Keratinocyte (primary cell): ENCODE measurements around the gene CISH. TPM values are rescaled to one million over a fixed set of nuclear protein-coding genes. Genes with fewer than 3 reads are reported as not detected.

Experiments
- DNase-seq: peaks from one replicate; pipeline ENCODE4 v3.0.0-alpha.2; 2011; ENCODE audit warnings: low read depth, missing footprints, low spot score
- FAIRE-seq: peaks from 2 replicates; lab custom pipeline; 2011; peaks lifted over from hg19 to GRCh38; lab: Jason Lieb, UNC
- H2AFZ ChIP-seq: 2 replicates; pipeline ENCODE4 v1.6.0; 2012; ENCODE audit warnings: low read length, control low read depth, inconsistent platforms; ENCODE audit not compliant: control insufficient read depth
- H3K27ac ChIP-seq: 2 replicates; pipeline ENCODE4 v1.5.1; 2011; ENCODE audit warnings: low read length; ENCODE audit not compliant: control insufficient read depth, insufficient read depth
- H3K27me3 ChIP-seq: 3 replicates; pipeline ENCODE4 v1.6.0; 2011; ENCODE audit warnings: low read length; ENCODE audit not compliant: control insufficient read depth, insufficient read depth; ENCODE audit errors: extremely low read depth
- H3K36me3 ChIP-seq, 2 experiments: 2 replicates in 1 of 2; 3 replicates in 1 of 2; pipeline ENCODE4 v1.5.1; 2011; ENCODE audit warnings: low read length in 2 of 2, mild to moderate bottlenecking in 1 of 2; ENCODE audit not compliant: control insufficient read depth in 2 of 2, insufficient read depth in 2 of 2; ENCODE audit errors: extremely low read depth in 1 of 2
- H3K4me1 ChIP-seq: 3 replicates; pipeline ENCODE4 v1.5.1; 2011; ENCODE audit warnings: low read length; ENCODE audit not compliant: control insufficient read depth, insufficient read depth; ENCODE audit errors: extremely low read depth
- H3K4me2 ChIP-seq: 3 replicates; pipeline ENCODE4 v1.6.0; 2011; ENCODE audit warnings: low read depth, low read length; ENCODE audit not compliant: control insufficient read depth, insufficient read depth; ENCODE audit errors: extremely low read depth
- H3K4me3 ChIP-seq, 3 experiments: fragments of 200-600 bp in 1 of 3; sonication (generic) in 1 of 3; 2 replicates in 2 of 3; 3 replicates in 1 of 3; pipeline ENCODE4 v1.5.1; 2011 to 2016; ENCODE audit warnings: low read length in 3 of 3, mild to moderate bottlenecking in 3 of 3, control low read depth in 2 of 3, inconsistent platforms in 1 of 3, low read depth in 1 of 3, mixed read lengths in 1 of 3, mixed run types in 1 of 3, moderate library complexity in 1 of 3; ENCODE audit not compliant: control insufficient read depth in 2 of 3, insufficient read depth in 2 of 3; ENCODE audit errors: extremely low read depth in 1 of 3
- H3K79me2 ChIP-seq: 2 replicates; pipeline ENCODE4 v1.6.0; 2012; ENCODE audit warnings: low read length; ENCODE audit not compliant: control insufficient read depth, insufficient read depth
- H3K9ac ChIP-seq: 3 replicates; pipeline ENCODE4 v1.6.0; 2011; ENCODE audit warnings: low read length; ENCODE audit not compliant: control insufficient read depth, insufficient read depth; ENCODE audit errors: extremely low read depth
- H3K9me1 ChIP-seq: 3 replicates; pipeline ENCODE4 v1.6.0; 2011; ENCODE audit warnings: low read length; ENCODE audit not compliant: control insufficient read depth, insufficient read depth; ENCODE audit errors: extremely low read depth
- H3K9me3 ChIP-seq: 2 replicates; pipeline ENCODE4 v1.5.1; 2012; ENCODE audit warnings: low read depth, low read length; ENCODE audit not compliant: control insufficient read depth
- H4K20me1 ChIP-seq: 3 replicates; pipeline ENCODE4 v1.6.0; 2011; ENCODE audit warnings: low read length; ENCODE audit not compliant: control insufficient read depth, insufficient read depth; ENCODE audit errors: extremely low read depth
- EZH2 ChIP-seq: IDR thresholded peaks from one replicate; pipeline ENCODE4 v1.6.1; 2012; ENCODE audit warnings: inconsistent platforms, mild to moderate bottlenecking, low read length, moderate library complexity
- dilution Hi-C: fragments of 300-500 bp; cut with MboI; formaldehyde crosslinking; loops from one replicate; pipeline ENCODE4 v1.7.0; 2020; ENCODE audit warnings: low sequenced_read_pairs; ENCODE audit not compliant: extremely low pct_ligation_motif_present
- polyA plus RNA-seq, 5 experiments: library from polyadenylated mRNA; depleted of rRNA in 3 of 5; stranded (reverse) in 3 of 5; stranded (forward) in 1 of 5; unstranded in 1 of 5; fragments of >200 nt; gene quantifications; 1 replicate in 1 of 5; 2 replicates in 3 of 5; 3 replicates in 1 of 5; pipeline versions ENCODE4 v1.2.1 to v1.2.3, GENCODE V29; 2011 to 2012; ENCODE audit warnings: missing spikeins in 2 of 5, low read depth in 1 of 5, low replicate concordance in 1 of 5
- TF ChIP-seq, protein P1 (sequence below), 3 experiments: IDR thresholded peaks in 1 of 3; conservative IDR thresholded peaks in 1 of 3; optimal IDR thresholded peaks in 1 of 3; 2 replicates in 2 of 3; 3 replicates in 1 of 3; pipeline versions ENCODE3 to v1.5.1; 2011; ENCODE audit warnings: low read length in 3 of 3, mild to moderate bottlenecking in 3 of 3, moderate library complexity in 2 of 3, control low read depth in 1 of 3, inconsistent platforms in 1 of 3; ENCODE audit not compliant: insufficient read depth in 2 of 3; ENCODE audit errors: extremely low read depth in 1 of 3

The CISH gene
- polyA plus RNA-seq, 1 donor (not counting 4 experiments of a cell fraction or from before 2014, with no cell fraction given): 1.8 TPM

DNA sequence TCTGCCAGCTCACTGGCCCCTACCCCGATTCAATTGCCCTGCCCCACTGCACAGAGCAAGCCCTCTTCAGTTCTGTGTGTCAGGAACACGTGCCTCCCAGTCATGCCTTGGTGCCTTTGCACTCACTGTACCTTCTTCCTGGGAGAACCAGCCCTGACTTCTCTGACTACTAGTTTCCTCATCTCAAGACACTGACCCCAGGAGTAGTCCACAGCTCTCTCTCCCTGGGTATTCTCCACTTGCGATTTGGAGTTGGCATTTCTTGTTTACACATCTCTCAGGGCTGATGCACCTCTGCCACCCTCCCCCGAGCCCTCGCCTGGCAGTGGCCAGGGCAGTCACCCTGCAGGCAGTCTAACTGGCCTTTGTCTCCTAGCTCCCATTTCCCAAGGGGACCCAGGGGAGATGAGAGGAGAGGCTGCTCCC, 5.7 kb downstream of the CISH start:
- FAIRE-seq (peak; percentile 75), DNase-seq (no peak)
- no peaks in the 10 kb centered on the region for H3K9me3 ChIP-seq
- H3K9me1 ChIP-seq: peaks cover 4% of the 10 kb centered on the region
- dilution Hi-C loops: loop anchor here (25.0 kb wide), 1 partner anchor 781 kb away; the partner anchor contains the start of genes MANF and RBM15B
- H4K20me1 ChIP-seq: no peaks in the 10 kb centered on the region
- H3K9ac ChIP-seq: no peak overlapping the region
- peaks cover 3% of the 10 kb centered on the region for H3K79me2 ChIP-seq
- no peak overlapping the region for H3K4me3 ChIP-seq
- peaks cover 54% of the 10 kb centered on the region for H3K4me1 ChIP-seq
- TF ChIP-seq, protein P1, sequence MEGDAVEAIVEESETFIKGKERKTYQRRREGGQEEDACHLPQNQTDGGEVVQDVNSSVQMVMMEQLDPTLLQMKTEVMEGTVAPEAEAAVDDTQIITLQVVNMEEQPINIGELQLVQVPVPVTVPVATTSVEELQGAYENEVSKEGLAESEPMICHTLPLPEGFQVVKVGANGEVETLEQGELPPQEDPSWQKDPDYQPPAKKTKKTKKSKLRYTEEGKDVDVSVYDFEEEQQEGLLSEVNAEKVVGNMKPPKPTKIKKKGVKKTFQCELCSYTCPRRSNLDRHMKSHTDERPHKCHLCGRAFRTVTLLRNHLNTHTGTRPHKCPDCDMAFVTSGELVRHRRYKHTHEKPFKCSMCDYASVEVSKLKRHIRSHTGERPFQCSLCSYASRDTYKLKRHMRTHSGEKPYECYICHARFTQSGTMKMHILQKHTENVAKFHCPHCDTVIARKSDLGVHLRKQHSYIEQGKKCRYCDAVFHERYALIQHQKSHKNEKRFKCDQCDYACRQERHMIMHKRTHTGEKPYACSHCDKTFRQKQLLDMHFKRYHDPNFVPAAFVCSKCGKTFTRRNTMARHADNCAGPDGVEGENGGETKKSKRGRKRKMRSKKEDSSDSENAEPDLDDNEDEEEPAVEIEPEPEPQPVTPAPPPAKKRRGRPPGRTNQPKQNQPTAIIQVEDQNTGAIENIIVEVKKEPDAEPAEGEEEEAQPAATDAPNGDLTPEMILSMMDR (optimal IDR thresholded peaks at IDR 0.05 in 1 of 3, IDR thresholded peaks at IDR 0.05 in 1 of 3, conservative IDR thresholded peaks at IDR 0.05 in 1 of 3; ENCODE audit: extremely low read depth in 1 of 3, insufficient read depth in 2 of 3, low read length in 3 of 3): no peak
- TF ChIP-seq EZH2: no peak
- H2AFZ ChIP-seq: no peak overlapping the region
- no peak overlapping the region for H3K27ac ChIP-seq
- no peak overlapping the region for H3K4me2 ChIP-seq
- no peaks in the 10 kb centered on the region for H3K27me3 ChIP-seq
- H3K36me3 ChIP-seq: peaks cover 4 to 5% of the 10 kb centered on the region in 2 experiments

DNA sequence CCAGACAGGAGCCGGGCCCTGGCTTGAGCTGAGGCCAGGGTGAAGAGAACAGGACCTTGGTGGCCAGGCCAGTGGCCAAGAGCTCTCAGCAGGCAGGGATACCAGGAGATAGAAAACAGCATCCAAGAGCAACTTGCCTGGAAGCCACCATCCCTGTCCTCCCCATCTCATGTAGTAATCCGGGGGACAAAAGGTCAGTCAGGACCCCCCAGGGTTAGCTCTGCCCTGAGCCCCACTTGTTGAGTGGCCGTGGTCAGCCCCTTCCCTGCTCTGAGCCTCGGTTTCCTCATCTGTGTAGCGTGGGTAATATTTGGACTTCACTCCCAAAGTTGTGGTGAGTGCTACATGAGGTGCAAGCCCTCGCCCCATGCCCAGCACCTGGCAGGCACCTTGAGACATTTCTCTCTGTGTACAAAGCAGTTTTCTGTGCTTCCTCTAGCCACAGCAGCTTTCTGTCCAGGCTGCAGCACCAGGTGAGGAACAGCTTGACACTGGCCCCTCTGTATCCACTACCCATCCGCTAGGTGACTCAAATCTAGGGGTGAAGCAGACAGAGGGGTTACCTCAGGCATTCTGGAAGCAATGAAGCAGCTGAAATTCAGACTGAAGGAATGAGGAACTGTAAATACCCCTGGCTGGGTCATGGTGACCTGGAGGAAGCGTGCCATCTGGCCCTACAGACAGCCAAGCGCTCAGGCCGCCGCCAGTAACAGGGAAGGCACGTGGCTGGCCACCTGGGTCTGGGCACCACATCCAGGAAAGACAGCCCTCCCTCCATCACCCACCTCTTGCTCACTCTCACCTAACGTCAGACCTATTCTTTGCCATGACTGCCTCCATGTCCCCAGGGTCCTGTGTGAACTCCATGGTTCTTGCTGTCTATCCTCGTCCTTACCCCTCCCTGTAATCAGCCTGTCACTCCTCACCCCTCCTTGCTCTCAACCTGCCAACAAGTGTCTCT, 6.7 kb downstream of the CISH start:
- H4K20me1 ChIP-seq: no peaks in the 10 kb centered on the region
- dilution Hi-C loops: loop anchor here (25.0 kb wide), 1 partner anchor 782 kb away; the partner anchor contains the start of genes MANF and RBM15B
- no peak overlapping the region for H2AFZ ChIP-seq
- H3K9me3 ChIP-seq: no peaks in the 10 kb centered on the region
- H3K27me3 ChIP-seq: no peaks in the 10 kb centered on the region
- FAIRE-seq (peak; percentile 32), DNase-seq (no peak)
- TF ChIP-seq, protein P1 (optimal IDR thresholded peaks at IDR 0.05 in 1 of 3, IDR thresholded peaks at IDR 0.05 in 1 of 3, conservative IDR thresholded peaks at IDR 0.05 in 1 of 3; ENCODE audit: extremely low read depth in 1 of 3, insufficient read depth in 2 of 3, low read length in 3 of 3): no peak
- TF ChIP-seq EZH2: no peak
- H3K36me3 ChIP-seq: peaks cover 4 to 5% of the 10 kb centered on the region in 2 experiments
- H3K9ac ChIP-seq: no peak overlapping the region
- no peak overlapping the region for H3K4me2 ChIP-seq
- peaks cover 49% of the 10 kb centered on the region for H3K4me1 ChIP-seq
- H3K9me1 ChIP-seq: no peaks in the 10 kb centered on the region
- H3K79me2 ChIP-seq: no peaks in the 10 kb centered on the region
- no peak overlapping the region for H3K27ac ChIP-seq
- H3K4me3 ChIP-seq: no peak overlapping the region
